IPS DF 19.7 (cell line): ENCODE measurements around the gene IGFBP3.

Experiments used
- DNase-seq: peaks from one replicate; pipeline ENCODE4 v3.0.0-alpha.2; 2013; ENCODE audit warnings: low read depth, low spot score

Gene IGFBP3

GRCh38 chr7:45872116-45873034 lies 48.7 kb downstream of the IGFBP3 start:
- DNase-seq, result no peak

GRCh38 chr7:45869426-45869825 lies 51.6 kb downstream of the IGFBP3 start:
- no peak for DNase-seq

GRCh38 chr7:45867471-45867870 lies 53.6 kb downstream of the IGFBP3 start:
- no peak for DNase-seq

- DNase-seq, result no peak
Observed at GRCh38 chr7:45865594-45866410, 55.3 kb downstream of the IGFBP3 start.

GRCh38 chr7:45863715-45864114 lies 57.4 kb downstream of the IGFBP3 start:
- DNase-seq, result no peak
